Endodermal cell (in vitro differentiated cells): ENCODE results near the gene SSR4. TPM values are rescaled to one million over a fixed set of nuclear protein-coding genes. Genes with fewer than 3 reads are reported as not detected.

Source experiments
- DNase-seq: peaks from one replicate; pipeline ENCODE4 v3.0.0-alpha.2; 2017
- H3K27ac ChIP-seq: 2 replicates; pipeline ENCODE4 v1.5.1; 2013; ENCODE audit warnings: mild to moderate bottlenecking, low read depth, low read length, moderate library complexity
- H3K27me3 ChIP-seq: 2 replicates; pipeline ENCODE4 v1.6.1; 2013; ENCODE audit warnings: mild to moderate bottlenecking, low read length, moderate library complexity; ENCODE audit not compliant: insufficient read depth, control insufficient read depth, poor library complexity, severe bottlenecking
- H3K36me3 ChIP-seq: 2 replicates; pipeline ENCODE4 v1.7.0; 2013; ENCODE audit warnings: mild to moderate bottlenecking, low read length, moderate library complexity; ENCODE audit not compliant: control insufficient read depth, insufficient read depth
- H3K4me1 ChIP-seq: one replicate; pipeline ENCODE4 v1.7.0; 2013; ENCODE audit warnings: low read length; ENCODE audit not compliant: control insufficient read depth, insufficient read depth
- H3K4me3 ChIP-seq: 2 replicates; pipeline ENCODE4 v1.5.1; 2013; ENCODE audit warnings: mild to moderate bottlenecking, low read length, moderate library complexity
- H3K9ac ChIP-seq: 2 replicates; pipeline ENCODE4 v1.6.1; 2013; ENCODE audit warnings: mild to moderate bottlenecking, low read length, moderate library complexity; ENCODE audit not compliant: poor library complexity, severe bottlenecking; ENCODE audit errors: extremely low read depth
- H3K9me3 ChIP-seq: 2 replicates; pipeline ENCODE4 v1.6.1; 2013; ENCODE audit warnings: mild to moderate bottlenecking, low read length, moderate library complexity; ENCODE audit not compliant: control insufficient read depth
- H3K27ac Mint-ChIP-seq: 2 replicates; pipeline ENCODE4 v1.8.0; 2020; ENCODE audit warnings: mixed read lengths
- H3K27me3 Mint-ChIP-seq: 2 replicates; pipeline ENCODE4 v1.8.0; 2021; ENCODE audit warnings: mild to moderate bottlenecking, mixed read lengths; ENCODE audit not compliant: insufficient read depth
- H3K36me3 Mint-ChIP-seq: 2 replicates; pipeline ENCODE4 v1.8.0; 2020; ENCODE audit warnings: low read depth, mixed read lengths
- H3K4me1 Mint-ChIP-seq: 2 replicates; pipeline ENCODE4 v1.8.0; 2020; ENCODE audit warnings: mixed read lengths
- H3K4me3 Mint-ChIP-seq: 2 replicates; pipeline ENCODE4 v1.8.0; 2020; ENCODE audit warnings: mild to moderate bottlenecking, moderate library complexity, mixed read lengths
- H3K9me3 Mint-ChIP-seq: 2 replicates; pipeline ENCODE4 v1.8.0; 2020; ENCODE audit warnings: mild to moderate bottlenecking, mixed read lengths
- CTCF ChIP-seq: fragments of 200-600 bp; sonication (generic); conservative IDR thresholded peaks from 2 replicates; pipeline ENCODE4 v1.5.0; 2021; ENCODE audit warnings: antibody characterized with exemption, mild to moderate bottlenecking
- WGBS, 2 experiments: methylation state at CpG; one replicate each; pipeline versions ENCODE4 v1.1.5 to v1.1.7; 2013; ENCODE audit warnings: missing lambda C conversion rate in 2 of 2, mixed read lengths in 1 of 2; ENCODE audit not compliant: insufficient coverage in 1 of 2, insufficient read length in 1 of 2; 5-methylcytosine and 5-hydroxymethylcytosine counted together
- total RNA-seq, 2 donors: library from RNA; stranded (reverse); fragmentation: NEBNext Ultra II Directional in 1 of 2; extraction: Animal tissue kit (Norgen Biotek cat#: 25700) in 1 of 2; gene quantifications; 2 replicates in 1 of 2; 3 replicates in 1 of 2; pipeline ENCODE4 v1.2.1, GENCODE V29; 2021

Gene SSR4
- total RNA-seq, 2 donors from 2014 or later, result 220 to 236 TPM

- Mint-ChIP-seq H3K27ac (no peak overlapping the region), H3K36me3 (peaks cover 9% of the 10 kb centered on the region), H3K4me3 (no peak overlapping the region), H3K27me3 (no peaks in the 10 kb centered on the region), H3K4me1 (no peaks in the 10 kb centered on the region), H3K9me3 (peaks cover 72% of the 10 kb centered on the region)
- no peak for TF ChIP-seq CTCF
- H3K9ac ChIP-seq, result no peak overlapping the region
- H3K9me3 ChIP-seq, result no peaks in the 10 kb centered on the region
- H3K27me3 ChIP-seq, result no peaks in the 10 kb centered on the region
- H3K36me3 ChIP-seq, result no peaks in the 10 kb centered on the region
- DNase-seq, result no peak
- no peak overlapping the region for H3K27ac ChIP-seq
- H3K4me3 ChIP-seq, result no peak overlapping the region
- WGBS, 2 experiments, result 94 to 100% methylated on average over 4 to 13 of the region's 13 CpGs
- H3K4me1 ChIP-seq, result no peaks in the 10 kb centered on the region
Observed at GRCh38 chrX:153805436-153805835, 11.0 kb downstream of the SSR4 start.

GRCh38 chrX:153806999-153807575, 12.6 kb downstream of the SSR4 start:
- Mint-ChIP-seq H3K9me3 (peaks cover 72% of the 10 kb centered on the region), H3K27me3 (no peaks in the 10 kb centered on the region)

GRCh38 chrX:153807976-153808375, 13.5 kb downstream of the SSR4 start:
- Histone ChIP-seq H3K4me3 (no peak overlapping the region), H3K27ac (no peak overlapping the region), H3K4me1 (no peaks in the 10 kb centered on the region), H3K36me3 (no peaks in the 10 kb centered on the region), H3K27me3 (no peaks in the 10 kb centered on the region), H3K9ac (no peak overlapping the region), H3K9me3 (no peaks in the 10 kb centered on the region)
- no peak for TF ChIP-seq CTCF
- H3K4me3 Mint-ChIP-seq, result no peak overlapping the region
- H3K27me3 Mint-ChIP-seq, result no peaks in the 10 kb centered on the region
- no peaks in the 10 kb centered on the region for H3K4me1 Mint-ChIP-seq
- H3K9me3 Mint-ChIP-seq, result peaks cover 72% of the 10 kb centered on the region
- 90 to 96% methylated on average over 2 to 19 of the region's 19 CpGs for WGBS, 2 experiments
- H3K27ac Mint-ChIP-seq, result no peak overlapping the region
- peaks cover 5% of the 10 kb centered on the region for H3K36me3 Mint-ChIP-seq
- no peak for DNase-seq

More at GRCh38 chrX:153806999-153807575, 12.6 kb downstream of the SSR4 start:
- H3K4me1 Mint-ChIP-seq, result no peaks in the 10 kb centered on the region
- no peak overlapping the region for H3K4me3 ChIP-seq
- H3K27me3 ChIP-seq, result no peaks in the 10 kb centered on the region
- whole genome bisulfite sequencing, 2 experiments, result 95 to 97% methylated on average over 13 to 28 of the region's 28 CpGs
- H3K27ac ChIP-seq, result no peak overlapping the region
- no peak for DNase-seq
- no peak for TF ChIP-seq CTCF
- H3K36me3 Mint-ChIP-seq, result peaks cover 9% of the 10 kb centered on the region
- no peak overlapping the region for H3K4me3 Mint-ChIP-seq
- no peaks in the 10 kb centered on the region for H3K36me3 ChIP-seq
- H3K9me3 ChIP-seq, result no peaks in the 10 kb centered on the region
- H3K27ac Mint-ChIP-seq, result no peak overlapping the region
- H3K4me1 ChIP-seq, result no peaks in the 10 kb centered on the region
- H3K9ac ChIP-seq, result no peak overlapping the region
